GM13977 (cell line): Measurements from ENCODE around the gene CNOT6.

Experiments used
- DNase-seq: peaks from one replicate; pipeline ENCODE4 v3.0.0; 2012; ENCODE audit warnings: low spot score
- CTCF ChIP-seq: IDR thresholded peaks from 2 replicates; pipeline ENCODE4 v1.5.1; 2012; ENCODE audit warnings: mild to moderate bottlenecking, control low read depth; ENCODE audit not compliant: insufficient read depth; ENCODE audit errors: extremely low read depth, missing control alignments
- in situ Hi-C: fragments of 300-500 bp; cut with MboI; formaldehyde crosslinking; loops from one replicate; pipeline ENCODE4 v1.12.0; 2022; ENCODE audit warnings: low sequenced_read_pairs, low pct_unique_long_range_greater_than_20kb, mixed read lengths, inconsistent platforms; ENCODE audit not compliant: unreplicated experiment

Gene CNOT6

GRCh38 chr5:180590543-180591310 lies 96.5 kb downstream of the CNOT6 start:
- in situ Hi-C loops = no loop called here
- TF ChIP-seq CTCF = no peak

GRCh38 chr5:180591311-180591887 lies 97.2 kb downstream of the CNOT6 start, which contains the start of gene SCGB3A1:
Gene SCGB3A1, minus strand, starts transcription at chr5:180591499. Its CDS starts 37 bp downstream, at chr5:180591462.
- in situ Hi-C loops = no loop called here
- no peak for TF ChIP-seq CTCF
- peak; percentile 15 for DNase-seq

More at GRCh38 chr5:180590543-180591310, 96.5 kb downstream of the CNOT6 start:
- DNase-seq = peak; percentile 20

GRCh38 chr5:180592176-180592575 lies 98.0 kb downstream of the CNOT6 start:
- in situ Hi-C loops = no loop called here
- TF ChIP-seq CTCF = no peak
- DNase-seq = no peak

GRCh38 chr5:180593446-180594206 lies 99.4 kb downstream of the CNOT6 start:
- DNase-seq = no peak
- in situ Hi-C loops = no loop called here
- TF ChIP-seq CTCF = no peak

- in situ Hi-C loops = no loop called here
- no peak for TF ChIP-seq CTCF
- no peak for DNase-seq
Observed at GRCh38 chr5:180594311-180595045, 100.3 kb downstream of the CNOT6 start.

GRCh38 chr5:180595046-180595379 lies 100.8 kb downstream of the CNOT6 start:
- TF ChIP-seq CTCF = no peak
- in situ Hi-C loops = no loop called here
- DNase-seq = no peak
